NK-92 (cell line): ENCODE data around the gene FAM186B.

ENCODE experiments used
- DNase-seq: peaks from one replicate; lab custom pipeline; 2025; ENCODE audit not compliant: unreplicated experiment; lab: John Stamatoyannopoulos, UW

Gene FAM186B

GRCh38 chr12:49539406-49540228 is 65.8 kb downstream of the FAM186B start:
- no peak for DNase-seq

- DNase-seq = peak; percentile 35
Observed at GRCh38 chr12:49538510-49539403, 66.7 kb downstream of the FAM186B start, which contains the start of gene KCNH3. Gene KCNH3, plus strand, starts transcription at chr12:49539030. Its CDS starts 387 bp downstream, at chr12:49539417.

GRCh38 chr12:49537752-49538509 is 67.5 kb downstream of the FAM186B start:
- DNase-seq = no peak
